Loucy (cell line): Measurements from ENCODE around the gene CANT1.

Experiments
- CTCF ChIP-seq: fragments of 200-600 bp; sonication (generic); conservative IDR thresholded peaks from 2 replicates; pipeline ENCODE4 v1.5.1; 2014; ENCODE audit warnings: mild to moderate bottlenecking, antibody characterized with exemption, low read length
- EZH2phosphoT487 ChIP-seq: fragments of 200-600 bp; IDR thresholded peaks from 2 replicates; pipeline ENCODE4 v1.6.1; 2018; ENCODE audit warnings: antibody characterized with exemption, mild to moderate bottlenecking, moderate library complexity, borderline replicate concordance

GRCh38 chr17:78963378-78963777 lies 46.2 kb downstream of the CANT1 start:
- TF ChIP-seq CTCF (no peak), EZH2phosphoT487 (no peak)
